Calu3 (cell line): ENCODE results near the gene MAT1A. TPM values are rescaled to one million over a fixed set of nuclear protein-coding genes. Genes with fewer than 3 reads are reported as not detected.
"Not testable (repeated sequence)": the region's sequence is repeated elsewhere in the genome, so short reads cannot be mapped to it uniquely, and the experiment has no call there.

Source experiments
- BruUV-seq: library from RNA; stranded (reverse); fragments of 400-500 nt; replicated peaks from 2 replicates; lab custom pipeline; 2021; lab: Mats Ljungman, UMichigan
- CTCF ChIA-PET: fragments of 300-600 bp; sonication (Branson Sonifier 250); formaldehyde crosslinking; loops from one replicate; lab custom pipeline; 2022; ENCODE audit warnings: antibody characterized with exemption; lab: Charles Lee
- DNase-seq: peaks from one replicate; pipeline ENCODE4 v3.0.0; 2022
- H3K27ac Mint-ChIP-seq: one replicate; pipeline ENCODE4 v1.8.0; 2022; ENCODE audit warnings: mixed read lengths; ENCODE audit not compliant: unreplicated experiment
- H3K27me3 Mint-ChIP-seq: one replicate; pipeline ENCODE4 v1.8.0; 2022; ENCODE audit warnings: mixed read lengths; ENCODE audit not compliant: unreplicated experiment
- H3K36me3 Mint-ChIP-seq: one replicate; pipeline ENCODE4 v1.8.0; 2022; ENCODE audit warnings: mild to moderate bottlenecking, moderate library complexity, mixed read lengths; ENCODE audit not compliant: insufficient read depth, unreplicated experiment
- H3K4me1 Mint-ChIP-seq: one replicate; pipeline ENCODE4 v1.8.0; 2022; ENCODE audit warnings: mild to moderate bottlenecking, low read depth, mixed read lengths; ENCODE audit not compliant: unreplicated experiment
- H3K4me3 Mint-ChIP-seq: one replicate; pipeline ENCODE4 v1.8.0; 2022; ENCODE audit warnings: mild to moderate bottlenecking, low read depth, moderate library complexity, mixed read lengths; ENCODE audit not compliant: unreplicated experiment
- H3K9me3 Mint-ChIP-seq: one replicate; pipeline ENCODE4 v1.8.0; 2022; ENCODE audit warnings: low read depth, mixed read lengths; ENCODE audit not compliant: unreplicated experiment
- CTCF ChIP-seq: fragments of 200-600 bp; IDR thresholded peaks from one replicate; pipeline ENCODE4 v1.8.0; 2022; ENCODE audit warnings: antibody characterized with exemption; ENCODE audit not compliant: unreplicated experiment
- intact Hi-C: fragments of 100-400 bp; cut with micrococcal nuclease; formaldehyde crosslinking; loops from one replicate; pipeline ENCODE4 v1.10.0; 2022; ENCODE audit not compliant: unreplicated experiment
- total RNA-seq: library from RNA; stranded (reverse); gene quantifications from 2 replicates; pipeline ENCODE4 v1.2.3, GENCODE V29; 2022

Gene MAT1A
- total RNA-seq, 1 experiment from 2014 or later = not detected

DNA sequence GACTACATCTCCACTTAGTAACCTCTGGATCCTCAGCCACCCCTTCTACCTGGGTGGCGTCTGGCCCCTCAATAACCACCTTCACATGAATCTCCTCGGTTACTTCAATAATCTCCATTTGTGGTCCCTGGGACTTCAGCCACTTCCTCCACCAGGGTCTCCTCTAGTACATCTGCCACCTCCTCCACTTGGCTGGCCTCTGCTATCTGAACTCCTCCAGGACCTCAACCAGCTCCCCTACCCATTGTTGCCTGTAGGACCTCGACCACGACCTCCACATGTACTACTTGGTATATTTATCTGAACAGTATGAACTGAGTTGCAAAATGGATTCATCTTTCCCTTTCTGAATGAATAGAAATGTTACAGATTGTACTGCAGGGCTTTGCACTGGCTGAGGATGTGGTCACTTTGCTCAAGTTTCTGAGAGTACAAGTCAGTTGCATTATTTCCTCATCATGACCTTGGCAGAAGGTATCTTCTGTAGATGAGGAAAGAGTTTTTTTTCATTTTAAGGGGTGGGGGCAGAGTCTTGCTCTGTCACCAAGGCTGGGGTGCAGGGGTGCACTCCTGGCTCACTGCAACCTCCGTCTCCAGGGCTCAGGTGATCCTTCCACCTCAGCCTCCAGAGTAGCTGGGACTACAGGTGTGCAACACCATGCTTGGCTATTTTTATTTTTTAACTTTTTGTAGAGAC lies 36.0 kb downstream of the MAT1A start:
- no peak for TF ChIP-seq CTCF
- H3K9me3 Mint-ChIP-seq = no peaks in the 10 kb centered on the region
- peaks cover 54% of the 10 kb centered on the region for H3K27me3 Mint-ChIP-seq
- DNase-seq = no peak
- no peak overlapping the region for H3K4me3 Mint-ChIP-seq
- no peaks in the 10 kb centered on the region for H3K36me3 Mint-ChIP-seq
- no TSS peak for BruUV-seq
- peaks cover 8% of the 10 kb centered on the region for H3K4me1 Mint-ChIP-seq
- no peak overlapping the region for H3K27ac Mint-ChIP-seq
- CTCF ChIA-PET = no interaction called here
- intact Hi-C loops = loop anchor here (10.0 kb wide), 1 partner anchor 199 kb away; no protein-coding TSS in a partner anchor

- Mint-ChIP-seq H3K27me3 (peaks cover 45% of the 10 kb centered on the region), H3K36me3 (no peaks in the 10 kb centered on the region), H3K4me1 (peaks cover 8% of the 10 kb centered on the region), H3K27ac (no peak overlapping the region), H3K4me3 (no peak overlapping the region), H3K9me3 (no peaks in the 10 kb centered on the region)
- TF ChIP-seq CTCF = no peak
- BruUV-seq = no TSS peak
- DNase-seq = no peak
- CTCF ChIA-PET = no interaction called here
- intact Hi-C loops = loop anchor here (10.0 kb wide), 1 partner anchor 198 kb away; no protein-coding TSS in a partner anchor
These were observed 37.1 kb downstream of the MAT1A start for GRCh38 chr10:80252296-80252887.

- BruUV-seq, H3K4me1 Mint-ChIP-seq: not testable (repeated sequence)
These were observed 37.7 kb downstream of the MAT1A start for GRCh38 chr10:80251703-80252280.

GRCh38 chr10:80250399-80250798 lies 39.1 kb downstream of the MAT1A start:
- H3K27me3 Mint-ChIP-seq = peaks cover 26% of the 10 kb centered on the region
- CTCF ChIA-PET, H3K27ac Mint-ChIP-seq, BruUV-seq, H3K36me3 Mint-ChIP-seq, H3K9me3 Mint-ChIP-seq, H3K4me1 Mint-ChIP-seq, DNase-seq, H3K4me3 Mint-ChIP-seq: not testable (repeated sequence)
- intact Hi-C loops = loop anchor here (10.0 kb wide), 1 partner anchor 196 kb away; no protein-coding TSS in a partner anchor

More at GRCh38 chr10:80251703-80252280, 37.7 kb downstream of the MAT1A start:
- H3K27ac Mint-ChIP-seq, H3K4me3 Mint-ChIP-seq, H3K36me3 Mint-ChIP-seq, CTCF ChIA-PET, H3K9me3 Mint-ChIP-seq, DNase-seq: not testable (repeated sequence)
- H3K27me3 Mint-ChIP-seq = peaks cover 39% of the 10 kb centered on the region
- intact Hi-C loops = loop anchor here (10.0 kb wide), 1 partner anchor 197 kb away; no protein-coding TSS in a partner anchor

DNA sequence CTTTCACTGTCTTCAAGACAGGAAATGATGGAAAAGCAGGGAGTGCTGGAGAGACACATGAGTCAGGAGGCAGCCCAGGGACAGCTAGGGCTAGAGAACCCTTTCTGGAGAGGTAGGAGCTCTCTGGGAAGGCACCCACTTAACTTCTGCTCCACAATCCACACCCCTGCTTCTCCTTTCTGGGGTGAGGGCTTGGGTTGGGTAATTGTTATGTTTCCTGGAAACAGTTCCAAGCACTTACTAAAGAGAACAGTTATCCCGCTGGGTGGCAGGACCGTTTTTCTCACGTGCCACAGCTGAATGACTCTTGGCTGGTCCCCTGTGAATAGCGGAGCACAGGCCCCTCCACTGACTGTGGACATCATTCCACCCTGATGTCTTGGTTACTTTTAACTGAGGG lies 39.6 kb downstream of the MAT1A start:
- H3K36me3 Mint-ChIP-seq, H3K9me3 Mint-ChIP-seq, DNase-seq, CTCF ChIA-PET, H3K27ac Mint-ChIP-seq, BruUV-seq, H3K4me1 Mint-ChIP-seq, H3K4me3 Mint-ChIP-seq: not testable (repeated sequence)
- intact Hi-C loops = loop anchor here (10.0 kb wide), 1 partner anchor 195 kb away; no protein-coding TSS in a partner anchor
- peaks cover 30% of the 10 kb centered on the region for H3K27me3 Mint-ChIP-seq

- CTCF ChIA-PET, H3K36me3 Mint-ChIP-seq, H3K9me3 Mint-ChIP-seq, DNase-seq, H3K27ac Mint-ChIP-seq, BruUV-seq, intact Hi-C loops, H3K4me1 Mint-ChIP-seq, H3K4me3 Mint-ChIP-seq: not testable (repeated sequence)
- peaks cover 39% of the 10 kb centered on the region for H3K27me3 Mint-ChIP-seq
These were observed 41.8 kb downstream of the MAT1A start for GRCh38 chr10:80247611-80248010.

- DNase-seq, H3K4me1 Mint-ChIP-seq, intact Hi-C loops, H3K36me3 Mint-ChIP-seq, H3K9me3 Mint-ChIP-seq, H3K27ac Mint-ChIP-seq, BruUV-seq, CTCF ChIA-PET, H3K4me3 Mint-ChIP-seq: not testable (repeated sequence)
- H3K27me3 Mint-ChIP-seq = peaks cover 31% of the 10 kb centered on the region
These were observed 45.1 kb downstream of the MAT1A start for GRCh38 chr10:80244371-80244770.

DNA sequence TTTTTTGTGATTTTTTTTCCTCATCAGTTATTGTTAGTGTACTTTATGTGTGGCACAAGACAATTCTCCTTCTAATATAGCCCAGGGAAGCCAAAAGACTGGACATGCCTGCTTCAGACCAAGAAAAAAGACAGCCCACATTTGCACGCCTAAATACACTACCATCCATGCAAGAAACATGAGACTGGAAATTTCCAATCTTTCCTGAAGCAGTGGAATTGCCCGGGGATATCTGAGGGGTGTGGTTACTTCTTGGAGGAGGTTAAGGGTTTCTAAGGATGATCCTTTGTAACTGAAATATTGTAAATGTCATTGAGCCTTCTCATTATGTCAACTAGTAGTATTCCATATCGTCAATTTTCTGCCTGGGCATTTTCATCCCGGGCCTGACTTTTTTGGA lies 47.1 kb downstream of the MAT1A start:
- H3K27ac Mint-ChIP-seq, DNase-seq, H3K36me3 Mint-ChIP-seq, H3K9me3 Mint-ChIP-seq, H3K4me3 Mint-ChIP-seq, BruUV-seq, intact Hi-C loops, H3K4me1 Mint-ChIP-seq, CTCF ChIA-PET: not testable (repeated sequence)
- H3K27me3 Mint-ChIP-seq = peaks cover 31% of the 10 kb centered on the region
